ENCODE results near the gene CCDC15.
"Not testable (repeated sequence)": the region's sequence is repeated elsewhere in the genome, so short reads cannot be mapped to it uniquely, and the experiment has no call there.

CCDC15 gene

GRCh38 chr11:125084761-125085231 lies 130.8 kb downstream of the CCDC15 start:
- no peak overlapping the region for H3K27ac Mint-ChIP-seq (ENCODE audit: low read depth)
- H3K4me1 Mint-ChIP-seq: no peaks in the 10 kb centered on the region
- H3K27me3 Mint-ChIP-seq: peaks cover 19% of the 10 kb centered on the region
- H3K36me3 Mint-ChIP-seq (ENCODE audit: insufficient read depth): no peaks in the 10 kb centered on the region
- no peak for DNase-seq (ENCODE audit: low spot score in 2 of 2)
- no peak for ATAC-seq (replicated peaks; ENCODE audit: extremely low read depth, poor library complexity, severe bottlenecking)
- H3K9me3 Mint-ChIP-seq: no peaks in the 10 kb centered on the region
- H3K4me3 Mint-ChIP-seq: no peak overlapping the region

GRCh38 chr11:125085301-125086081 lies 131.5 kb downstream of the CCDC15 start:
- Mint-ChIP-seq H3K27ac (ENCODE audit: low read depth) (peak overlapping the region; percentile 27), H3K4me3 (no peak overlapping the region), H3K4me1 (no peaks in the 10 kb centered on the region), H3K9me3 (no peaks in the 10 kb centered on the region), H3K36me3 (ENCODE audit: insufficient read depth) (no peaks in the 10 kb centered on the region), H3K27me3 (peaks cover 14% of the 10 kb centered on the region)
- DNase-seq (ENCODE audit: low spot score in 2 of 2) (no peak), ATAC-seq (replicated peaks; ENCODE audit: extremely low read depth, poor library complexity, severe bottlenecking) (no peak)

- Mint-ChIP-seq H3K4me1 (no peaks in the 10 kb centered on the region), H3K9me3 (no peaks in the 10 kb centered on the region), H3K27ac (ENCODE audit: low read depth) (no peak overlapping the region), H3K27me3 (peaks cover 10% of the 10 kb centered on the region), H3K36me3 (ENCODE audit: insufficient read depth) (no peaks in the 10 kb centered on the region), H3K4me3 (no peak overlapping the region)
- DNase-seq (ENCODE audit: low spot score in 2 of 2) (no peak), ATAC-seq (replicated peaks; ENCODE audit: extremely low read depth, poor library complexity, severe bottlenecking) (no peak)
These were observed 132.8 kb downstream of the CCDC15 start for GRCh38 chr11:125086633-125087296.

- no peak overlapping the region for H3K4me3 Mint-ChIP-seq
- no peak overlapping the region for H3K27ac Mint-ChIP-seq (ENCODE audit: low read depth)
- no peak for ATAC-seq (replicated peaks; ENCODE audit: extremely low read depth, poor library complexity, severe bottlenecking)
- H3K27me3 Mint-ChIP-seq: peaks cover 10% of the 10 kb centered on the region
- DNase-seq (ENCODE audit: low spot score in 2 of 2): no peak
- H3K4me1 Mint-ChIP-seq: no peaks in the 10 kb centered on the region
- no peaks in the 10 kb centered on the region for H3K9me3 Mint-ChIP-seq
- H3K36me3 Mint-ChIP-seq (ENCODE audit: insufficient read depth): no peaks in the 10 kb centered on the region
These were observed 134.1 kb downstream of the CCDC15 start for GRCh38 chr11:125088123-125088522.

GRCh38 chr11:125088576-125089455 lies 134.8 kb downstream of the CCDC15 start:
- Mint-ChIP-seq H3K4me3 (no peak overlapping the region), H3K27ac (ENCODE audit: low read depth) (no peak overlapping the region), H3K4me1 (no peaks in the 10 kb centered on the region), H3K9me3 (no peaks in the 10 kb centered on the region), H3K27me3 (peaks cover 10% of the 10 kb centered on the region), H3K36me3 (ENCODE audit: insufficient read depth) (no peaks in the 10 kb centered on the region)
- DNase-seq (ENCODE audit: low spot score in 2 of 2) (no peak), ATAC-seq (replicated peaks; ENCODE audit: extremely low read depth, poor library complexity, severe bottlenecking) (no peak)

GRCh38 chr11:125089481-125089880 lies 135.5 kb downstream of the CCDC15 start:
- not testable (repeated sequence) for H3K27ac Mint-ChIP-seq (ENCODE audit: low read depth); DNase-seq (ENCODE audit: low spot score in 2 of 2); ATAC-seq (replicated peaks; ENCODE audit: extremely low read depth, poor library complexity, severe bottlenecking); H3K4me3 Mint-ChIP-seq; H3K36me3 Mint-ChIP-seq (ENCODE audit: insufficient read depth); H3K9me3 Mint-ChIP-seq; H3K4me1 Mint-ChIP-seq; H3K27me3 Mint-ChIP-seq

GRCh38 chr11:125090151-125090550 lies 136.1 kb downstream of the CCDC15 start:
- H3K27me3 Mint-ChIP-seq; H3K36me3 Mint-ChIP-seq (ENCODE audit: insufficient read depth); ATAC-seq (replicated peaks; ENCODE audit: extremely low read depth, poor library complexity, severe bottlenecking); H3K4me1 Mint-ChIP-seq; DNase-seq (ENCODE audit: low spot score in 2 of 2); H3K27ac Mint-ChIP-seq (ENCODE audit: low read depth); H3K9me3 Mint-ChIP-seq; H3K4me3 Mint-ChIP-seq: not testable (repeated sequence)

- Mint-ChIP-seq H3K4me3 (no peak overlapping the region), H3K27me3 (no peaks in the 10 kb centered on the region), H3K4me1 (no peaks in the 10 kb centered on the region), H3K36me3 (ENCODE audit: insufficient read depth) (no peaks in the 10 kb centered on the region), H3K27ac (ENCODE audit: low read depth) (no peak overlapping the region), H3K9me3 (no peaks in the 10 kb centered on the region)
- no peak for DNase-seq (ENCODE audit: low spot score in 2 of 2)
- ATAC-seq (replicated peaks; ENCODE audit: extremely low read depth, poor library complexity, severe bottlenecking): no peak
These were observed 136.8 kb downstream of the CCDC15 start for GRCh38 chr11:125090816-125091215.
